NOMO-1 treated with dmso at 0.1 percent for 144 hours (cell line): ENCODE measurements around the gene PAX2.

Experiments
- DNase-seq: peaks from one replicate; lab custom pipeline; 2025; ENCODE audit not compliant: unreplicated experiment; lab: John Stamatoyannopoulos, UW

PAX2 gene

GRCh38 chr10:100784126-100784525, 38.7 kb downstream of the PAX2 start:
- DNase-seq, result no peak

GRCh38 chr10:100786591-100786990, 41.2 kb downstream of the PAX2 start:
- no peak for DNase-seq

- no peak for DNase-seq
Measured at GRCh38 chr10:100788002-100788903, 42.9 kb downstream of the PAX2 start.

GRCh38 chr10:100790761-100791208, 45.4 kb downstream of the PAX2 start:
- no peak for DNase-seq

- no peak for DNase-seq
Measured at GRCh38 chr10:100791369-100792058, 46.1 kb downstream of the PAX2 start.

GRCh38 chr10:100792574-100792973, 47.2 kb downstream of the PAX2 start:
- no peak for DNase-seq

GRCh38 chr10:100793055-100793454, 47.7 kb downstream of the PAX2 start:
- DNase-seq, result no peak

GRCh38 chr10:100799881-100800280, 54.5 kb downstream of the PAX2 start:
- no peak for DNase-seq

GRCh38 chr10:100800931-100801330, 55.5 kb downstream of the PAX2 start:
- no peak for DNase-seq

GRCh38 chr10:100802196-100802595, 56.8 kb downstream of the PAX2 start:
- no peak for DNase-seq

- no peak for DNase-seq
Measured at GRCh38 chr10:100802607-100803006, 57.2 kb downstream of the PAX2 start.

- DNase-seq, result no peak
Measured at GRCh38 chr10:100803492-100803891, 58.1 kb downstream of the PAX2 start.

- DNase-seq, result no peak
Measured at GRCh38 chr10:100803908-100804307, 58.5 kb downstream of the PAX2 start.

- DNase-seq, result no peak
Measured at GRCh38 chr10:100805543-100806355, 60.4 kb downstream of the PAX2 start.

GRCh38 chr10:100806356-100806645, 60.9 kb downstream of the PAX2 start:
- DNase-seq, result no peak

- no peak for DNase-seq
Measured at GRCh38 chr10:100807241-100807951, 62.0 kb downstream of the PAX2 start.

GRCh38 chr10:100808876-100809275, 63.5 kb downstream of the PAX2 start:
- DNase-seq, result no peak

GRCh38 chr10:100810091-100810834, 64.9 kb downstream of the PAX2 start:
- DNase-seq, result no peak

GRCh38 chr10:100810835-100811116, 65.4 kb downstream of the PAX2 start:
- DNase-seq, result no peak

GRCh38 chr10:100811261-100811660, 65.9 kb downstream of the PAX2 start:
- DNase-seq, result no peak
